Ascending aorta (tissue), 2 donors: ENCODE data around the gene BGN. TPM values are rescaled to one million over a fixed set of nuclear protein-coding genes. Genes with fewer than 3 reads are reported as not detected.

ENCODE experiments used
- DNase-seq, 2 donors: peaks; one replicate each; pipeline ENCODE4 v3.0.0-alpha.2; 2019; ENCODE audit warnings: low spot score in 2 of 2
- H3K27ac ChIP-seq, 2 donors: fragments of 200-600 bp; sonication (generic); one replicate each; pipeline ENCODE4 v1.5.1; 2016 to 2017; ENCODE audit warnings: mild to moderate bottlenecking in 1 of 2
- H3K27me3 ChIP-seq: fragments of 200-600 bp; sonication (generic); one replicate; pipeline ENCODE4 v1.5.1; 2017
- H3K36me3 ChIP-seq, 2 donors: fragments of 200-600 bp; sonication (generic); one replicate each; pipeline ENCODE4 v1.5.1; 2016
- H3K4me1 ChIP-seq, 2 donors: fragments of 200-600 bp; sonication (generic); one replicate each; pipeline ENCODE4 v1.5.1; 2016 to 2017; ENCODE audit warnings: mild to moderate bottlenecking in 1 of 2
- H3K4me3 ChIP-seq, 2 donors: fragments of 200-600 bp; sonication (generic); one replicate each; pipeline ENCODE4 v1.5.1; 2016 to 2017; ENCODE audit warnings: mild to moderate bottlenecking in 1 of 2
- H3K9me3 ChIP-seq, 2 donors: fragments of 200-600 bp; sonication (generic); one replicate each; pipeline ENCODE4 v1.5.1; 2016
- CTCF ChIP-seq, 3 experiments: fragments of 200-600 bp in 2 of 3; fragments of 450-650 bp in 1 of 3; sonication (generic) in 2 of 3; IDR thresholded peaks; one replicate each; pipeline ENCODE4 v1.5.1; 2016 to 2019; ENCODE audit warnings: antibody characterized with exemption in 3 of 3, mild to moderate bottlenecking in 1 of 3, moderate library complexity in 1 of 3
- intact Hi-C: fragments of 100-400 bp; cut with DNase I; formaldehyde crosslinking; loops from one replicate; pipeline ENCODE4 v1.15.1; 2023
- total RNA-seq: library from RNA; depleted of rRNA; stranded (reverse); fragments of >200 nt; gene quantifications from one replicate; pipeline ENCODE4 v1.1.0, GENCODE V29; 2016

The BGN gene
- total RNA-seq, 1 donor from 2014 or later: 1,387 TPM

GRCh38 chrX:153526801-153527200, 32.0 kb downstream of the BGN start:
- Histone ChIP-seq H3K4me1 (no peaks in the 10 kb centered on the region), H3K36me3 (no peaks in the 10 kb centered on the region), H3K4me3 (no peak overlapping the region), H3K27ac (no peak overlapping the region), H3K27me3 (peaks cover 5% of the 10 kb centered on the region), H3K9me3 (no peaks in the 10 kb centered on the region)
- no peak for DNase-seq
- TF ChIP-seq CTCF (IDR thresholded peaks at IDR 0.05): no peak
- intact Hi-C loops: no loop called here

GRCh38 chrX:153527208-153527607, 32.4 kb downstream of the BGN start:
- no peak for TF ChIP-seq CTCF (IDR thresholded peaks at IDR 0.05)
- no peak for DNase-seq
- Histone ChIP-seq H3K4me3 (no peak overlapping the region), H3K4me1 (no peaks in the 10 kb centered on the region), H3K36me3 (no peaks in the 10 kb centered on the region), H3K27ac (no peak overlapping the region), H3K9me3 (no peaks in the 10 kb centered on the region), H3K27me3 (peaks cover 5% of the 10 kb centered on the region)
- intact Hi-C loops: no loop called here

- Histone ChIP-seq H3K4me3 (no peak overlapping the region), H3K4me1 (no peaks in the 10 kb centered on the region), H3K36me3 (no peaks in the 10 kb centered on the region), H3K27me3 (peaks cover under 1% of the 10 kb centered on the region), H3K9me3 (no peaks in the 10 kb centered on the region), H3K27ac (no peak overlapping the region)
- intact Hi-C loops: no loop called here
- DNase-seq: no peak
- TF ChIP-seq CTCF (IDR thresholded peaks at IDR 0.05): no peak
Measured at GRCh38 chrX:153530411-153531129, 35.8 kb downstream of the BGN start.

GRCh38 chrX:153533091-153533490, 38.3 kb downstream of the BGN start:
- TF ChIP-seq CTCF (IDR thresholded peaks at IDR 0.05): no peak
- intact Hi-C loops: no loop called here
- Histone ChIP-seq H3K27ac (no peak overlapping the region), H3K9me3 (no peaks in the 10 kb centered on the region), H3K27me3 (no peaks in the 10 kb centered on the region), H3K4me3 (no peak overlapping the region), H3K4me1 (no peaks in the 10 kb centered on the region), H3K36me3 (no peaks in the 10 kb centered on the region)
- DNase-seq: no peak

- no peaks in the 10 kb centered on the region for H3K27me3 ChIP-seq
- no peak overlapping the region for H3K27ac ChIP-seq
- no peaks in the 10 kb centered on the region for H3K36me3 ChIP-seq
- no peak overlapping the region for H3K4me3 ChIP-seq
- intact Hi-C loops: loop anchor here (5.0 kb wide), 1 partner anchor 130 kb away; no protein-coding TSS in a partner anchor
- TF ChIP-seq CTCF (IDR thresholded peaks at IDR 0.05): no peak
- H3K4me1 ChIP-seq: no peaks in the 10 kb centered on the region
- no peaks in the 10 kb centered on the region for H3K9me3 ChIP-seq
- DNase-seq: no peak
Measured at GRCh38 chrX:153537080-153537479, 42.3 kb downstream of the BGN start.
